Umbilical cord (tissue), 1 donor: ENCODE measurements around the gene DISC1. TPM values are rescaled to one million over a fixed set of nuclear protein-coding genes. Genes with fewer than 3 reads are reported as not detected.

Experiments used
- total RNA-seq: library from RNA; depleted of rRNA; stranded (reverse); fragments of >200 nt; gene quantifications from one replicate; pipeline ENCODE4 v1.2.3, GENCODE V29; 2014; ENCODE audit warnings: low replicate concordance; ENCODE audit not compliant: insufficient read depth

DISC1 gene
- total RNA-seq, 1 donor from 2014 or later: 17.3 TPM

Other genes with a start within 250 kb of the DISC1 start
- 83.8 TPM for gene EGLN1, start 204.5 kb upstream of the DISC1 start, total RNA-seq
- 27.9 TPM for gene TSNAX, start 98.1 kb upstream of the DISC1 start, total RNA-seq